ENCODE results near the gene C19orf38.
"Not testable (repeated sequence)": the region's sequence is repeated elsewhere in the genome, so short reads cannot be mapped to it uniquely, and the experiment has no call there.

The C19orf38 gene

GRCh38 chr19:10823690-10824089 lies 24.5 kb upstream of the C19orf38 start:
- no peak for FAIRE-seq

- no peak for FAIRE-seq
These were observed 22.0 kb upstream of the C19orf38 start for GRCh38 chr19:10826231-10826630.

GRCh38 chr19:10826846-10827245 lies 21.4 kb upstream of the C19orf38 start:
- no peak for FAIRE-seq

GRCh38 chr19:10828981-10829821 lies 19.0 kb upstream of the C19orf38 start:
- no peak for FAIRE-seq

- FAIRE-seq: no peak
These were observed 18.2 kb upstream of the C19orf38 start for GRCh38 chr19:10829967-10830366.

- FAIRE-seq: no peak
These were observed 17.8 kb upstream of the C19orf38 start for GRCh38 chr19:10830370-10830769.

GRCh38 chr19:10830931-10831779 lies 17.1 kb upstream of the C19orf38 start:
- FAIRE-seq: no peak

- FAIRE-seq: no peak
These were observed 16.0 kb upstream of the C19orf38 start for GRCh38 chr19:10831987-10832938.

GRCh38 chr19:10832939-10833296 lies 15.3 kb upstream of the C19orf38 start:
- no peak for FAIRE-seq

- no peak for FAIRE-seq
These were observed 13.0 kb upstream of the C19orf38 start for GRCh38 chr19:10835089-10835753.

- peak; percentile 43 for FAIRE-seq
These were observed 12.3 kb upstream of the C19orf38 start, which contains the start of gene TMED1 for GRCh38 chr19:10835754-10836478. TSS of gene TMED1 (minus strand) at chr19:10836212. CDS start at chr19:10836191, 21 bp downstream.

- no peak for FAIRE-seq
These were observed 11.5 kb upstream of the C19orf38 start for GRCh38 chr19:10836479-10837330.

GRCh38 chr19:10837649-10838048 lies 10.6 kb upstream of the C19orf38 start:
- FAIRE-seq: not testable (repeated sequence)

GRCh38 chr19:10838377-10838776 lies 9.8 kb upstream of the C19orf38 start:
- no peak for FAIRE-seq

GRCh38 chr19:10839114-10840050 lies 8.8 kb upstream of the C19orf38 start:
- no peak for FAIRE-seq

- FAIRE-seq: no peak
These were observed 5.4 kb upstream of the C19orf38 start for GRCh38 chr19:10842788-10843187.

GRCh38 chr19:10846500-10847202 lies 1.6 kb upstream of the C19orf38 start:
- FAIRE-seq: no peak

GRCh38 chr19:10850631-10851030 lies 2.4 kb downstream of the C19orf38 start:
- no peak for FAIRE-seq

All from islet of Langerhans (tissue), 1 donor.